ENCODE data around the gene MYG1. TPM values are rescaled to one million over a fixed set of nuclear protein-coding genes. Genes with fewer than 3 reads are reported as not detected.
A peak's percentile ranks its signal among the peaks of the same experiment; 100 is the strongest.

Gene MYG1
- total and polyA plus RNA-seq, 8 donors = 25.4 to 76.9 (median 32.0) TPM

GRCh38 chr12:53346491-53346890, 47.0 kb downstream of the MYG1 start:
- intact Hi-C loops (cut with DNase I) = loop anchor here in 1 of 3 donors (5.0 kb wide), 1 partner anchor 161 kb away; the partner anchor contains the start of gene NPFF
- Histone ChIP-seq H3K36me3 (no peaks in the 10 kb centered on the region), H3K4me3 (no peak overlapping the region), H3K27ac (no peak overlapping the region), H3K9me3 (no peaks in the 10 kb centered on the region), H3K27me3 (no peaks in the 10 kb centered on the region), H3K4me1 (no peaks in the 10 kb centered on the region)
- DNase-seq = no peak
- TF ChIP-seq CTCF (IDR thresholded peaks at IDR 0.05) = no peak
- FAIRE-seq = no peak
- no peak for ATAC-seq
- 57 to 93% methylated on average over 1 of the region's 1 CpG for WGBS, 2 donors

GRCh38 chr12:53347905-53348304, 48.4 kb downstream of the MYG1 start:
- Histone ChIP-seq H3K4me1 (no peaks in the 10 kb centered on the region), H3K9me3 (no peaks in the 10 kb centered on the region), H3K4me3 (no peak overlapping the region), H3K36me3 (no peaks in the 10 kb centered on the region), H3K27ac (no peak overlapping the region), H3K27me3 (no peaks in the 10 kb centered on the region)
- no peak for TF ChIP-seq CTCF (IDR thresholded peaks at IDR 0.05)
- DNase-seq (no peak), FAIRE-seq (no peak), ATAC-seq (no peak)
- WGBS, 2 donors = 77 to 83% methylated on average over 4 of the region's 4 CpGs
- intact Hi-C loops (cut with DNase I) = loop anchor here in 1 of 3 donors (5.0 kb wide), 1 partner anchor 159 kb away; the partner anchor contains the start of gene NPFF

- Histone ChIP-seq H3K27me3 (no peaks in the 10 kb centered on the region), H3K4me3 (no peak overlapping the region), H3K9me3 (no peaks in the 10 kb centered on the region), H3K27ac (no peak overlapping the region), H3K36me3 (no peaks in the 10 kb centered on the region), H3K4me1 (no peaks in the 10 kb centered on the region)
- ATAC-seq (peak; percentile 98 to 100 (median 99)), FAIRE-seq (no peak), DNase-seq (peak; percentile 72 to 87 (median 73))
- TF ChIP-seq CTCF (IDR thresholded peaks at IDR 0.05) = peak; percentile 69 to 82 (median 77)
- intact Hi-C loops (cut with DNase I) = loop anchor here in 2 of 3 donors (5.0 kb wide), 1 partner anchor 70 kb away; the partner anchor contains the start of gene AMHR2 (in 2 of the 2)
- WGBS, 2 donors = 42 to 53% methylated on average over 21 of the region's 21 CpGs
Measured at GRCh38 chr12:53352331-53353256, 53.1 kb downstream of the MYG1 start.

DNA sequence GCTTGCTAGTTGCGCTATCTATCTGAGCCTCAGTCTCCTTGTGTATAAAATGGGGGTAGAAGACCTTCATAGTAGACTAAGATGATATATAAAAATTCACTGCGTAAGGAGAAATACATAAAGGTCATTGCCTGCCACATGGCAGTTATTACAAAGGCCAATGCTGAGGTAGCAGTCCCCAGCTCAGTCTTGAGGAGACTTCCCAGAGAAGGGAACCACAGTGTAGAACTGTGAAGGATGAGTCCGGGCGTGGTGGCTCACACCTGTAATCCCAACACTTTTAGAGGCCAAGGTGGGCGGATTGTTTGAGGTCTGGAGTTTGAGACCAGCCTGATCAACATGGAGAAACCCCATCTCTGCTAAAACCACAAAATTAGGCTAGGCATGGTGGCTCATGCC, 53.8 kb downstream of the MYG1 start:
- ATAC-seq (peak in 1 of 4 donors; percentile 8), DNase-seq (no peak), FAIRE-seq (no peak)
- H3K36me3 ChIP-seq = no peaks in the 10 kb centered on the region
- H3K27me3 ChIP-seq = no peaks in the 10 kb centered on the region
- no peaks in the 10 kb centered on the region for H3K9me3 ChIP-seq
- no peak for TF ChIP-seq CTCF (IDR thresholded peaks at IDR 0.05)
- intact Hi-C loops (cut with DNase I) = loop anchor here in 2 of 3 donors (5.0 kb wide), 1 partner anchor 69 kb away; the partner anchor contains the start of gene AMHR2 (in 2 of the 2)
- WGBS, 2 donors = 85 to 87% methylated on average over 5 of the region's 5 CpGs
- no peaks in the 10 kb centered on the region for H3K4me1 ChIP-seq
- no peak overlapping the region for H3K27ac ChIP-seq
- no peak overlapping the region for H3K4me3 ChIP-seq
